ENCODE results near the gene FRS3. TPM values are rescaled to one million over a fixed set of nuclear protein-coding genes. Genes with fewer than 3 reads are reported as not detected.

Gene FRS3
- total and polyA plus RNA-seq, 2 donors from 2014 or later = 5.3 to 7.0 TPM

DNA sequence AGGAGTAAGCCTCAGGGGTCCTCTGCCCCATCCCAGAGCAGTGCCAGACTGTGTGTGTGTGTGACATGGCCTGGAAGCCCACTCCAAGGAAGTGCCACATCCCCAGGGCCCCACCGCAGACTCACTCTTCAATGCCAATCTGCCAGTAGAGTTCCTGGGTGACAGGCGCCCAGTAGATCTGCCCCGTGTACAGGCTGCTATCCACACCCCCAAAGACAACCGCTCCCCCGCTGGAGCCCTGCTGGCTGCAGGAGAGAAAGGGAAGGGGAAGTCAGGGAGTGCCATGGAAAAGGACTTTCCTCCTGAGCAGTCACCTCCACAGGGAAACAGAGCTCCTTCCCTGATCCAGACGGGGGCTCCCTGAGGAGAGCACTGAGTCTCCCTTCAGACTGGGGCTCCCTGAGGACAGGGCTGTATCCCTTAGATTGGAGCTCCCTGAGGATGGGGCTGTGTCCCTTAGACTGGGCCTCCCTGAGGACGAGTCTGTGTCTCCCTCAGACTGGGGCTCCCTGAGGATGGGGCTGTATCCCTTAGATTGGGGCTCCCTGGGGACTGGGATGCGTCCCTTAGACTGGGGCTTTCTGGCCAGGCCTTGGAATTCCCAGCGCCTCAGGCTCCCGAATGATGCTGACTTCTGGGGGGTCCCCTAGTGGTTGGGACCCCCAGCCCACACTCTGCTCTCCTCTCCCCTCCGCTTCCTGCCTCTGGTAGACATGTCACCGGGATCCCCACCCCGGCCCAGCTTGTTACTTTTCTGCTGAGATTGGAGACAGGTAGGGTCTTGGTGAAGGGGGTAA, 39.1 kb downstream of the FRS3 start:
- TF ChIP-seq, protein P1, sequence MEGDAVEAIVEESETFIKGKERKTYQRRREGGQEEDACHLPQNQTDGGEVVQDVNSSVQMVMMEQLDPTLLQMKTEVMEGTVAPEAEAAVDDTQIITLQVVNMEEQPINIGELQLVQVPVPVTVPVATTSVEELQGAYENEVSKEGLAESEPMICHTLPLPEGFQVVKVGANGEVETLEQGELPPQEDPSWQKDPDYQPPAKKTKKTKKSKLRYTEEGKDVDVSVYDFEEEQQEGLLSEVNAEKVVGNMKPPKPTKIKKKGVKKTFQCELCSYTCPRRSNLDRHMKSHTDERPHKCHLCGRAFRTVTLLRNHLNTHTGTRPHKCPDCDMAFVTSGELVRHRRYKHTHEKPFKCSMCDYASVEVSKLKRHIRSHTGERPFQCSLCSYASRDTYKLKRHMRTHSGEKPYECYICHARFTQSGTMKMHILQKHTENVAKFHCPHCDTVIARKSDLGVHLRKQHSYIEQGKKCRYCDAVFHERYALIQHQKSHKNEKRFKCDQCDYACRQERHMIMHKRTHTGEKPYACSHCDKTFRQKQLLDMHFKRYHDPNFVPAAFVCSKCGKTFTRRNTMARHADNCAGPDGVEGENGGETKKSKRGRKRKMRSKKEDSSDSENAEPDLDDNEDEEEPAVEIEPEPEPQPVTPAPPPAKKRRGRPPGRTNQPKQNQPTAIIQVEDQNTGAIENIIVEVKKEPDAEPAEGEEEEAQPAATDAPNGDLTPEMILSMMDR (IDR thresholded peaks at IDR 0.05; ENCODE audit: borderline replicate concordance, extremely low read depth, insufficient read depth) = no peak
- Histone ChIP-seq H3K4me1 (ENCODE audit: control insufficient read depth in 2 of 3, insufficient read depth in 2 of 3, low read depth in 1 of 3, low read length in 3 of 3) (peaks cover 0 to 4% (median 0%) of the 10 kb centered on the region in 3 donors), H3K4me3 (ENCODE audit: low read length in 3 of 3) (no peak overlapping the region), H3K9ac (ENCODE audit: low read length in 3 of 3) (no peak overlapping the region), H3K27me3 (ENCODE audit: control insufficient read depth, insufficient read depth, low read length) (no peaks in the 10 kb centered on the region), H3K27ac (ENCODE audit: low read depth in 2 of 2, low read length in 2 of 2) (no peak overlapping the region), H3K9me3 (ENCODE audit: control insufficient read depth in 2 of 3, insufficient read depth in 1 of 3, low read length in 3 of 3) (no peaks in the 10 kb centered on the region), H3K36me3 (ENCODE audit: control insufficient read depth in 2 of 3, insufficient read depth in 3 of 3, low read length in 3 of 3) (no peaks in the 10 kb centered on the region)
- DNase-seq (peak in 1 of 5 donors; percentile 61), FAIRE-seq (no peak)
- intact Hi-C loops (cut with DNase I) = no loop called here

DNA sequence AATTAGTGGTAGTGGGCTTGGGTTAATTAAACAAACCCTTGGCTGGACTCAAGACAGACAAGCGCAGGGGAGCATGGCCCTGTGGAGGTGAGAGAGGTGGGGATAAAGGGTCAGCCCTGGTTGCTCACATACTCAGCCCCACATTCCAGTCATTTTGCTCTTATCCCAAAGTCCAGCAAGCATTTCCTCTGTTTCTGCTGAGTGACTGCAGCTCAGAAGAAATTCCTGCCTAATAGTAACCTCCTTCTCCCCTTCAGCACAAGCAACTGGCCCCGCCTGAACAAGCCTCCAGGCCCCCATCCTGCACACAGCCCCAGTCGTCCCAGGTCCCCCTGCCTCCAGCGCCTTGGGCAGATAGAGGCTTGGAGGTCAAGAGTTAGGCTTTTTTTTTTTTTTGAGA, 40.7 kb downstream of the FRS3 start:
- DNase-seq (peak in 1 of 5 donors; percentile 39), FAIRE-seq (no peak)
- H3K4me1 ChIP-seq (ENCODE audit: control insufficient read depth in 2 of 3, insufficient read depth in 2 of 3, low read depth in 1 of 3, low read length in 3 of 3) = peaks cover 0 to 4% (median 0%) of the 10 kb centered on the region in 3 donors
- H3K36me3 ChIP-seq (ENCODE audit: control insufficient read depth in 2 of 3, insufficient read depth in 3 of 3, low read length in 3 of 3) = no peaks in the 10 kb centered on the region
- H3K4me3 ChIP-seq (ENCODE audit: low read length in 3 of 3) = no peak overlapping the region
- H3K9me3 ChIP-seq (ENCODE audit: control insufficient read depth in 2 of 3, insufficient read depth in 1 of 3, low read length in 3 of 3) = no peaks in the 10 kb centered on the region
- H3K9ac ChIP-seq (ENCODE audit: low read length in 3 of 3) = no peak overlapping the region
- H3K27ac ChIP-seq (ENCODE audit: low read depth in 2 of 2, low read length in 2 of 2) = no peak overlapping the region
- no peaks in the 10 kb centered on the region for H3K27me3 ChIP-seq (ENCODE audit: control insufficient read depth, insufficient read depth, low read length)
- TF ChIP-seq, protein P1 (IDR thresholded peaks at IDR 0.05; ENCODE audit: borderline replicate concordance, extremely low read depth, insufficient read depth) = no peak
- intact Hi-C loops (cut with DNase I) = no loop called here

DNA sequence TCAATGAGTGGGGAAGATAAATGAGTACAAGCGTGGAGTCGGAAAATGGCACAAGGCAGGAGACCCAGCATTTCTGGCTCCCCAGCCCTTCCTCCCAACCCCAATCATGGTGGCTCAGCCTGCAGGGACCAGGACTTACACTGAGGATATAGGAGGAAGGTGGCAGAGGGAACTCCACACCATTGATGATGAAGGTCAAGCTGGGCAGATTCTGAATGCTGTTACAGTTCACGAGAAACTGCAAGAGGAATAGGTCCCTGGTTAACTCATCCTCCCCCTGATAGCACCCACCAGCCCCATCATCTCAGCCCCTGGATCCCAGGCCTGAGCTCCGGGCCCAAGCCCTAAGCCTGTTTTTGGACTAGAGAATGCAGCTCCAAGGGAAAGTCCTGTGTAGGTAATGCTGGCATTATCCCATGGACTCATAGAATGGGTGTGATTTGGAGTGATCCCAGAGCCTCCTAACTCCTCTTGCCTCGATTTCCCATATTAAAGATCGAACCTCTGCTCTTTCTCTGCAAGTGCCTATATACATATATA, 42.0 kb downstream of the FRS3 start:
- no peak overlapping the region for H3K4me3 ChIP-seq (ENCODE audit: low read length in 3 of 3)
- no peak overlapping the region for H3K27ac ChIP-seq (ENCODE audit: low read depth in 2 of 2, low read length in 2 of 2)
- TF ChIP-seq, protein P1 (IDR thresholded peaks at IDR 0.05; ENCODE audit: borderline replicate concordance, extremely low read depth, insufficient read depth) = no peak
- H3K4me1 ChIP-seq (ENCODE audit: control insufficient read depth in 2 of 3, insufficient read depth in 2 of 3, low read depth in 1 of 3, low read length in 3 of 3) = peaks cover 0 to 17% (median 7%) of the 10 kb centered on the region in 3 donors
- no peak for FAIRE-seq
- DNase-seq = peak in 1 of 5 donors; percentile 43
- H3K9me3 ChIP-seq (ENCODE audit: control insufficient read depth in 2 of 3, insufficient read depth in 1 of 3, low read length in 3 of 3) = no peaks in the 10 kb centered on the region
- intact Hi-C loops (cut with DNase I) = no loop called here
- H3K27me3 ChIP-seq (ENCODE audit: control insufficient read depth, insufficient read depth, low read length) = no peaks in the 10 kb centered on the region
- H3K36me3 ChIP-seq (ENCODE audit: control insufficient read depth in 2 of 3, insufficient read depth in 3 of 3, low read length in 3 of 3) = no peaks in the 10 kb centered on the region
- no peak overlapping the region for H3K9ac ChIP-seq (ENCODE audit: low read length in 3 of 3)

Measured in kidney (tissue), 14 donors.